ENCODE measurements around the gene CPLANE1. TPM values are rescaled to one million over a fixed set of nuclear protein-coding genes. Genes with fewer than 3 reads are reported as not detected.
A peak's percentile ranks its signal among the peaks of the same experiment; 100 is the strongest.

The CPLANE1 gene
- total and polyA plus RNA-seq, 2 of the 4 experiments (the other 2 are of a cell fraction): 4.4 to 17.9 TPM

GRCh38 chr5:37132646-37133045, 116.5 kb downstream of the CPLANE1 start:
- Histone ChIP-seq H2AFZ (replicated peaks; ENCODE audit: low read length, poor library complexity) (no peak overlapping the region), H2AK5ac (ENCODE audit: low read depth, low read length) (no peak overlapping the region), H4K20me1 (ENCODE audit: insufficient read depth, low read length) (no peaks in the 10 kb centered on the region), H3K4me3 (ENCODE audit: insufficient read depth, low read depth, low read length) (no peak overlapping the region), H3K4me2 (ENCODE audit: low read depth, low read length) (peak overlapping the region; percentile 46; the same call in 1 of the 2 replicates), H3K79me1 (ENCODE audit: low read depth in 1 of 2, low read length in 2 of 2) (peaks cover 0 to 3% of the 10 kb centered on the region in 2 experiments; a peak in 2 of 4 replicates), H2AK9ac (replicated peaks; ENCODE audit: low read depth, low read length, poor library complexity) (no peak overlapping the region), H4K8ac (ENCODE audit: low read depth in 2 of 2, low read length in 2 of 2) (no peak overlapping the region), H3K27ac (ENCODE audit: insufficient read depth, low read length) (peak overlapping the region; percentile 29; the same call in 1 of the 2 replicates), H3K14ac (replicated peaks; ENCODE audit: low read depth, low read length) (no peak overlapping the region), H3K9ac (ENCODE audit: low read depth, low read length) (no peak overlapping the region), H3K27me3 (ENCODE audit: control insufficient read depth, insufficient read depth, low read length) (no peaks in the 10 kb centered on the region), H3K9me1 (ENCODE audit: insufficient read depth, low read length) (no peaks in the 10 kb centered on the region), H2BK20ac (ENCODE audit: low read depth, low read length) (no peak overlapping the region), H3K4ac (ENCODE audit: low read depth, low read length) (no peak overlapping the region), H2BK120ac (ENCODE audit: low read depth, low read length) (peak overlapping the region; percentile 52; the same call in 1 of the 2 replicates), H3K4me1 (ENCODE audit: control insufficient read depth, insufficient read depth, low read length) (peaks cover 7% of the 10 kb centered on the region; the same call in 1 of the 2 replicates), H3K36me3 (ENCODE audit: control insufficient read depth, insufficient read depth, low read length) (peaks cover 12% of the 10 kb centered on the region), H2BK5ac (ENCODE audit: low read depth, low read length, poor library complexity, severe bottlenecking) (peak overlapping the region; percentile 69), H4K5ac (ENCODE audit: low read depth, low read length) (no peak overlapping the region), H3K56ac (ENCODE audit: extremely low read depth, insufficient read depth, low read length) (no peak overlapping the region), H3K23ac (ENCODE audit: low read depth, low read length) (no peak overlapping the region), H3K9me3 (ENCODE audit: control insufficient read depth, insufficient read depth, low read length) (peaks cover 3% of the 10 kb centered on the region; the same call in 1 of the 2 replicates), H4K91ac (ENCODE audit: insufficient read depth, low read depth, low read length) (no peak overlapping the region), H3K18ac (ENCODE audit: low read depth, low read length) (peak overlapping the region; percentile 77; the same call in 1 of the 2 replicates), H2BK15ac (ENCODE audit: low read depth, low read length) (no peak overlapping the region)
- dilution Hi-C loops (cut with HindIII; ENCODE audit: low sequenced_read_pairs, unreplicated experiment) (no loop called here), intact Hi-C loops (cut with micrococcal nuclease) (no loop called here), in situ Hi-C loops (cut with MboI; ENCODE audit: low sequenced_read_pairs) (no loop called here)
- CTCF ChIA-PET: interaction anchor here (0.6 kb wide), 1 partner anchor 180 kb away, joined by 4 read pairs; no protein-coding TSS in a partner anchor
- TF ChIP-seq RAD21 (IDR thresholded peaks at IDR 0.05; ENCODE audit: low read length) (no peak), RFX5 (IDR thresholded peaks at IDR 0.05; ENCODE audit: low read depth, low read length) (no peak), SMC3 (IDR thresholded peaks at IDR 0.05; ENCODE audit: low read depth, low read length) (no peak), POLR2A (IDR thresholded peaks at IDR 0.05; ENCODE audit: low read depth, low read length) (no peak), MXI1 (IDR thresholded peaks at IDR 0.05; ENCODE audit: borderline replicate concordance, low read depth, low read length) (no peak), BHLHE40 (IDR thresholded peaks at IDR 0.05; ENCODE audit: low read depth, low read length) (no peak)
- ATAC-seq (ENCODE audit: low read depth) (peak; percentile 84), DNase-seq (peak; percentile 70)
- BruUV-seq (replicated peaks): no TSS peak
- POLR2A ChIA-PET (ENCODE audit: unreplicated experiment): no interaction called here
- no CpG with 5 or more reads among the region's 1 CpG for WGBS, 2 experiments (ENCODE audit: extremely low coverage in 2 of 2, insufficient read length in 1 of 2)
